ENCODE results near the gene ZNF304.
A peak's percentile ranks its signal among the peaks of the same experiment; 100 is the strongest.

ZNF304 gene

GRCh38 chr19:57350877-57351805, at the start of gene ZNF304:
Gene ZNF304 (plus strand): TSS chr19:57351271. CDS start chr19:57351665, 394 bp downstream.
- Histone ChIP-seq H3K4me1 (ENCODE audit: control insufficient read depth, low read depth, low read length) (peaks cover 11% of the 10 kb centered on the region), H3K27me3 (ENCODE audit: control insufficient read depth, insufficient read depth, low read length) (peaks cover 9% of the 10 kb centered on the region), H3K27ac (ENCODE audit: low read length) (peak within 1 kb of the TSS; percentile 4), H3K36me3 (ENCODE audit: control insufficient read depth, low read depth, low read length) (peaks cover 18% of the 10 kb centered on the region), H3K9ac (ENCODE audit: low read length) (peak within 1 kb of the TSS; percentile 78), H3K4me3 (ENCODE audit: low read length) (peak within 1 kb of the TSS; percentile 97), H3K9me3 (ENCODE audit: control insufficient read depth, low read depth, low read length) (no peaks in the 10 kb centered on the region)

- no peaks in the 10 kb centered on the region for H3K9me3 ChIP-seq (ENCODE audit: control insufficient read depth, low read depth, low read length)
- H3K27me3 ChIP-seq (ENCODE audit: control insufficient read depth, insufficient read depth, low read length): no peaks in the 10 kb centered on the region
- no peaks in the 10 kb centered on the region for H3K4me1 ChIP-seq (ENCODE audit: control insufficient read depth, low read depth, low read length)
- H3K9ac ChIP-seq (ENCODE audit: low read length): no peak overlapping the region
- peaks cover 9% of the 10 kb centered on the region for H3K36me3 ChIP-seq (ENCODE audit: control insufficient read depth, low read depth, low read length)
- H3K4me3 ChIP-seq (ENCODE audit: low read length): no peak overlapping the region
- H3K27ac ChIP-seq (ENCODE audit: low read length): no peak overlapping the region
These were observed 49.0 kb upstream of the ZNF304 start for GRCh38 chr19:57302020-57302465.

GRCh38 chr19:57302727-57303401, 48.2 kb upstream of the ZNF304 start:
- no peaks in the 10 kb centered on the region for H3K27me3 ChIP-seq (ENCODE audit: control insufficient read depth, insufficient read depth, low read length)
- peaks cover 5% of the 10 kb centered on the region for H3K36me3 ChIP-seq (ENCODE audit: control insufficient read depth, low read depth, low read length)

GRCh38 chr19:57305056-57305455, 46.0 kb upstream of the ZNF304 start:
- no peak overlapping the region for H3K4me3 ChIP-seq (ENCODE audit: low read length)
- no peaks in the 10 kb centered on the region for H3K4me1 ChIP-seq (ENCODE audit: control insufficient read depth, low read depth, low read length)
- no peak overlapping the region for H3K27ac ChIP-seq (ENCODE audit: low read length)
- H3K9ac ChIP-seq (ENCODE audit: low read length): no peak overlapping the region
- H3K9me3 ChIP-seq (ENCODE audit: control insufficient read depth, low read depth, low read length): no peaks in the 10 kb centered on the region
- peaks cover 4% of the 10 kb centered on the region for H3K36me3 ChIP-seq (ENCODE audit: control insufficient read depth, low read depth, low read length)
- no peaks in the 10 kb centered on the region for H3K27me3 ChIP-seq (ENCODE audit: control insufficient read depth, insufficient read depth, low read length)

More at GRCh38 chr19:57302727-57303401, 48.2 kb upstream of the ZNF304 start:
- H3K9ac ChIP-seq (ENCODE audit: low read length): no peak overlapping the region
- H3K4me1 ChIP-seq (ENCODE audit: control insufficient read depth, low read depth, low read length): no peaks in the 10 kb centered on the region
- no peak overlapping the region for H3K27ac ChIP-seq (ENCODE audit: low read length)
- no peak overlapping the region for H3K4me3 ChIP-seq (ENCODE audit: low read length)
- H3K9me3 ChIP-seq (ENCODE audit: control insufficient read depth, low read depth, low read length): no peaks in the 10 kb centered on the region

GRCh38 chr19:57308514-57308913, 42.6 kb upstream of the ZNF304 start:
- no peak overlapping the region for H3K9ac ChIP-seq (ENCODE audit: low read length)
- H3K9me3 ChIP-seq (ENCODE audit: control insufficient read depth, low read depth, low read length): no peaks in the 10 kb centered on the region
- H3K27ac ChIP-seq (ENCODE audit: low read length): no peak overlapping the region
- no peaks in the 10 kb centered on the region for H3K36me3 ChIP-seq (ENCODE audit: control insufficient read depth, low read depth, low read length)
- no peak overlapping the region for H3K4me3 ChIP-seq (ENCODE audit: low read length)
- peaks cover 2% of the 10 kb centered on the region for H3K27me3 ChIP-seq (ENCODE audit: control insufficient read depth, insufficient read depth, low read length)
- no peaks in the 10 kb centered on the region for H3K4me1 ChIP-seq (ENCODE audit: control insufficient read depth, low read depth, low read length)

- Histone ChIP-seq H3K9ac (ENCODE audit: low read length) (no peak overlapping the region), H3K27ac (ENCODE audit: low read length) (no peak overlapping the region), H3K4me1 (ENCODE audit: control insufficient read depth, low read depth, low read length) (no peaks in the 10 kb centered on the region), H3K27me3 (ENCODE audit: control insufficient read depth, insufficient read depth, low read length) (peaks cover 24% of the 10 kb centered on the region), H3K4me3 (ENCODE audit: low read length) (no peak overlapping the region), H3K36me3 (ENCODE audit: control insufficient read depth, low read depth, low read length) (no peaks in the 10 kb centered on the region), H3K9me3 (ENCODE audit: control insufficient read depth, low read depth, low read length) (no peaks in the 10 kb centered on the region)
These were observed 40.3 kb upstream of the ZNF304 start for GRCh38 chr19:57310792-57311191.

GRCh38 chr19:57314146-57314545, 36.9 kb upstream of the ZNF304 start:
- no peak overlapping the region for H3K9ac ChIP-seq (ENCODE audit: low read length)
- peaks cover 34% of the 10 kb centered on the region for H3K27me3 ChIP-seq (ENCODE audit: control insufficient read depth, insufficient read depth, low read length)
- H3K27ac ChIP-seq (ENCODE audit: low read length): no peak overlapping the region
- no peak overlapping the region for H3K4me3 ChIP-seq (ENCODE audit: low read length)
- no peaks in the 10 kb centered on the region for H3K36me3 ChIP-seq (ENCODE audit: control insufficient read depth, low read depth, low read length)
- H3K4me1 ChIP-seq (ENCODE audit: control insufficient read depth, low read depth, low read length): peaks cover 3% of the 10 kb centered on the region
- H3K9me3 ChIP-seq (ENCODE audit: control insufficient read depth, low read depth, low read length): no peaks in the 10 kb centered on the region

- Histone ChIP-seq H3K27me3 (ENCODE audit: control insufficient read depth, insufficient read depth, low read length) (peaks cover 34% of the 10 kb centered on the region), H3K9ac (ENCODE audit: low read length) (no peak overlapping the region), H3K27ac (ENCODE audit: low read length) (no peak overlapping the region), H3K36me3 (ENCODE audit: control insufficient read depth, low read depth, low read length) (no peaks in the 10 kb centered on the region), H3K9me3 (ENCODE audit: control insufficient read depth, low read depth, low read length) (no peaks in the 10 kb centered on the region), H3K4me3 (ENCODE audit: low read length) (no peak overlapping the region), H3K4me1 (ENCODE audit: control insufficient read depth, low read depth, low read length) (peaks cover 6% of the 10 kb centered on the region)
These were observed 33.6 kb upstream of the ZNF304 start for GRCh38 chr19:57317503-57317902.

- no peak overlapping the region for H3K27ac ChIP-seq (ENCODE audit: low read length)
- H3K27me3 ChIP-seq (ENCODE audit: control insufficient read depth, insufficient read depth, low read length): peaks cover 20% of the 10 kb centered on the region
- H3K9ac ChIP-seq (ENCODE audit: low read length): no peak overlapping the region
- H3K9me3 ChIP-seq (ENCODE audit: control insufficient read depth, low read depth, low read length): no peaks in the 10 kb centered on the region
- H3K4me3 ChIP-seq (ENCODE audit: low read length): peak overlapping the region; percentile 93
- H3K36me3 ChIP-seq (ENCODE audit: control insufficient read depth, low read depth, low read length): peaks cover 12% of the 10 kb centered on the region
- H3K4me1 ChIP-seq (ENCODE audit: control insufficient read depth, low read depth, low read length): peaks cover 6% of the 10 kb centered on the region
These were observed 31.2 kb upstream of the ZNF304 start for GRCh38 chr19:57319869-57320179.

GRCh38 chr19:57320180-57321084, 30.6 kb upstream of the ZNF304 start, which contains the start of gene ZNF543:
Gene ZNF543 (plus strand): TSS chr19:57320472. CDS start chr19:57320854, 382 bp downstream.
- H3K9ac ChIP-seq (ENCODE audit: low read length): peak within 1 kb of the TSS; percentile 87
- no peak within 1 kb of the TSS for H3K27ac ChIP-seq (ENCODE audit: low read length)
- no peaks in the 10 kb centered on the region for H3K9me3 ChIP-seq (ENCODE audit: control insufficient read depth, low read depth, low read length)
- H3K36me3 ChIP-seq (ENCODE audit: control insufficient read depth, low read depth, low read length): peaks cover 18% of the 10 kb centered on the region
- H3K4me1 ChIP-seq (ENCODE audit: control insufficient read depth, low read depth, low read length): peaks cover 6% of the 10 kb centered on the region
- peak within 1 kb of the TSS; percentile 93 for H3K4me3 ChIP-seq (ENCODE audit: low read length)
- peaks cover 14% of the 10 kb centered on the region for H3K27me3 ChIP-seq (ENCODE audit: control insufficient read depth, insufficient read depth, low read length)

GRCh38 chr19:57321116-57321515, 30.0 kb upstream of the ZNF304 start:
- Histone ChIP-seq H3K9me3 (ENCODE audit: control insufficient read depth, low read depth, low read length) (no peaks in the 10 kb centered on the region), H3K4me1 (ENCODE audit: control insufficient read depth, low read depth, low read length) (peaks cover 6% of the 10 kb centered on the region), H3K9ac (ENCODE audit: low read length) (peak overlapping the region; percentile 87), H3K27me3 (ENCODE audit: control insufficient read depth, insufficient read depth, low read length) (peaks cover 7% of the 10 kb centered on the region), H3K36me3 (ENCODE audit: control insufficient read depth, low read depth, low read length) (peaks cover 23% of the 10 kb centered on the region), H3K27ac (ENCODE audit: low read length) (no peak overlapping the region), H3K4me3 (ENCODE audit: low read length) (peak overlapping the region; percentile 93)
